ENCODE data around the gene SFRP5.

Gene SFRP5

DNA sequence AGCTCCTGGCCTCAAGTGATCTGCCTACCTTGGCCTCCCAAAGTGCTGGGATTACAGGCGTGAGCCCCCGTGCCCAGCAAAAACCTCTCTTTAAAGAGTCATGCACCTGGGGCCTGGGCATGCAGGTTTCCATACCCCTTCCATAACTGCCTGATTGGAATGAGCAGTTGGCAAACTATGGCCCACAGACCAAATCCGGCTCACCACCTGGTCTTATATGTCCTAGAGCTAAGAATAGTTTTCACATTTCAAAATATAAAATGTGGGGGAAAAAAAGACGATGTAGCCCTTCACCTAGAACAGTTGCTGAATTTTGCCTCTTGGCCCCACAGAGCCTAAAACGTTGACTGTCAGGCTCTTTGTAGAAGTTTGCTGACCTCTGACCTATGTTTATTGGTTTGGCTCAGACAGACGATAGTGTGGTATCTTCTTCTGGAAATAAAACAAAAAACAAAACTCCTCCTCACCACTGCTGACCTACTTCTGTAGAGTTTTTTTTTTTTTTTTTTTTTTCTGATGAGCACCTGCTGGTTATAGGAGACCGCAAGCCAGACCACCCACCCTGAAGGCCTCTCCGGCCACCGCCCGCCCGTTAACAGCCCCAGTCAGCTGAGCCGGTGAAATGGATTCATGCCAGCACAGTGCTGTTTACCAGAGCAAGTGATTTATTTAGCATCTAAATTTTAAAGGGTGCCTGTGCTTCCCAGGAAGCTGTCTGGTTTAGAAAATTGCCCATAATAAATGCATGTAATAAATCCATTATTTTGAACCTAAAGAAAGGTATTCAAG, 33.5 kb upstream of the SFRP5 start:
- no peaks in the 10 kb centered on the region for H3K4me1 ChIP-seq (ENCODE audit: control insufficient read depth in 1 of 2, insufficient read depth in 2 of 2, low read length in 2 of 2)
- no peak overlapping the region for H3K4me3 ChIP-seq (ENCODE audit: low read depth in 1 of 2, low read length in 2 of 2)
- H3K27me3 ChIP-seq (ENCODE audit: control insufficient read depth in 1 of 2, insufficient read depth in 2 of 2, low read length in 2 of 2), result no peaks in the 10 kb centered on the region
- H3K9ac ChIP-seq (ENCODE audit: low read depth in 1 of 2, low read length in 2 of 2), result no peak overlapping the region
- no peaks in the 10 kb centered on the region for H3K9me3 ChIP-seq (ENCODE audit: control insufficient read depth in 1 of 2, low read length in 2 of 2)
- no peaks in the 10 kb centered on the region for H3K36me3 ChIP-seq (ENCODE audit: control insufficient read depth in 1 of 2, insufficient read depth in 2 of 2, low read length in 2 of 2)
- H3K27ac ChIP-seq (ENCODE audit: low read depth, low read length), result no peak overlapping the region

DNA sequence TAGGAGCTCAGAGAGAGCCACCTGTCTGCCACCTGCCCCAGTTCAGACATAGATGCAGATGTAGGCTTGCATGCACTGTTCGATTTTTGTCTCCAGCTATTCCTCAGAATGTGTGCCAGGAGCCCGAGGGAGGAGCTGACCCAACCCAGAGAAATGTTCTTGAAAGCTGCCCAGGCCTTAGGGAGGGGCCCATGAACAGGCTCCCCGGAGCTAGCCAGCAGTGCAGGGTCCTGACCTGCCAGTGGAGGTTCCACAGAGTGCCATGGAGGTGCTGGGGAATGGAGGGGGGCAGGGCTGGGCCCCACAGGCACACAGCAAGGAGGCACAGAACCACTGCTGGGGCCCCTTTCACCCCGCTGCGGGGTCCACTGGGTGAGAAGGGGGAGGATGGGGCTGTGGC, 29.6 kb upstream of the SFRP5 start:
- no peak overlapping the region for H3K27ac ChIP-seq (ENCODE audit: low read depth, low read length)
- no peaks in the 10 kb centered on the region for H3K27me3 ChIP-seq (ENCODE audit: control insufficient read depth in 1 of 2, insufficient read depth in 2 of 2, low read length in 2 of 2)
- H3K4me3 ChIP-seq (ENCODE audit: low read depth in 1 of 2, low read length in 2 of 2), result no peak overlapping the region
- no peaks in the 10 kb centered on the region for H3K36me3 ChIP-seq (ENCODE audit: control insufficient read depth in 1 of 2, insufficient read depth in 2 of 2, low read length in 2 of 2)
- no peaks in the 10 kb centered on the region for H3K4me1 ChIP-seq (ENCODE audit: control insufficient read depth in 1 of 2, insufficient read depth in 2 of 2, low read length in 2 of 2)
- H3K9me3 ChIP-seq (ENCODE audit: control insufficient read depth in 1 of 2, low read length in 2 of 2), result peaks cover 0 to 3% of the 10 kb centered on the region in 2 donors
- no peak overlapping the region for H3K9ac ChIP-seq (ENCODE audit: low read depth in 1 of 2, low read length in 2 of 2)

DNA sequence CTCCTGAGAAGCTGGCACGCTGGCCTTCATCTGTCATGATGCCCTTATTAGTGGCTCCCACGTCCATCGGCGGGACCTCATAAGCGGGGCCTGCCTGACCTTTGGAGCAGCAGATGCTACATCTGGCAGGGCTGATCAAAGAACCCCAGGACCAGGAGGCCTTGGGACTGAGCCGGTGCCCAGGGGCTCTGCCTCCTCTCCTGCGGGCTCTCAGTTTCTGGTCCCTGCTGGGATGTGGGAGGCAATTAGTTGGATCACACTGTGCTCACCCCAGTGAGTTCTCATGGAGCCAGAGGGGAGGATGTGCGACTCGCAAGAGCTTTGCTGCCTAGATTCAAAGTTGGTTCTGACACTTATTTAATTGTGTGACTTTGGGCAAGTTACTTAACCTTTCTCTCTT, 28.7 kb upstream of the SFRP5 start:
- no peak overlapping the region for H3K4me3 ChIP-seq (ENCODE audit: low read depth in 1 of 2, low read length in 2 of 2)
- H3K36me3 ChIP-seq (ENCODE audit: control insufficient read depth in 1 of 2, insufficient read depth in 2 of 2, low read length in 2 of 2), result no peaks in the 10 kb centered on the region
- no peaks in the 10 kb centered on the region for H3K27me3 ChIP-seq (ENCODE audit: control insufficient read depth in 1 of 2, insufficient read depth in 2 of 2, low read length in 2 of 2)
- H3K4me1 ChIP-seq (ENCODE audit: control insufficient read depth in 1 of 2, insufficient read depth in 2 of 2, low read length in 2 of 2), result no peaks in the 10 kb centered on the region
- H3K27ac ChIP-seq (ENCODE audit: low read depth, low read length), result no peak overlapping the region
- H3K9me3 ChIP-seq (ENCODE audit: control insufficient read depth in 1 of 2, low read length in 2 of 2), result peaks cover 0 to 3% of the 10 kb centered on the region in 2 donors
- H3K9ac ChIP-seq (ENCODE audit: low read depth in 1 of 2, low read length in 2 of 2), result no peak overlapping the region

DNA sequence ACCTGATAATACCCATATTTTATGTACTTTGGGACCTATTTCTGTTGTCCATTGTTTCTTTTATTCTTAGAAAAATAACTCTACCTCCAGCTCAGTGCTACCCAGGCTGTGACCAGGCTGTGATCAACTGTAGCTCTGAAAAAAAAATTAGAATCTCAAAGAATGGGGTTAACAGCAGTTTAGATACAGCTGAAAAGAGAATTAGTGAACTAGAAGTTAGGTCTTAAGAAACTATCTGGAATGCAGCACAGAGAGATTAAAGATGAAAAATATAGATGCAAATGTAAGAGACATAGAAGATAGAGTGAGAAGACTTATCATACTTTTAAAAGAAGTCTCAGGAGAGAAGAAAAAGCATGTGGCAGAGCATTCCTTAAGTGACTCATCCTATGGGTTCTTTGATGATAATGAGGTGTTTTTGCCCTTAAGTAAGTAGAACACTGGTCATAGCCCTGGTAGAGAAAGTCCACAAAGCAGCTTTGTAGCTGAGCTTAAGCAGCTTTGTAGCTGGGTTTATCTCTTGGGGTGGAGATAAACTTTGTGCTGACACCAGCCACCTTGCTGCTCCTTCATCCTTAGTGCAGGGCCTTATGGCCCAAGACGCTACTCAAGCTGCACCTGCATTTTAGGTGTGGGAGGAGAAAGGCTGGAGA, 27.3 kb upstream of the SFRP5 start:
- Histone ChIP-seq H3K36me3 (ENCODE audit: control insufficient read depth in 1 of 2, insufficient read depth in 2 of 2, low read length in 2 of 2) (no peaks in the 10 kb centered on the region), H3K9me3 (ENCODE audit: control insufficient read depth in 1 of 2, low read length in 2 of 2) (peaks cover 0 to 3% of the 10 kb centered on the region in 2 donors), H3K27me3 (ENCODE audit: control insufficient read depth in 1 of 2, insufficient read depth in 2 of 2, low read length in 2 of 2) (no peaks in the 10 kb centered on the region), H3K27ac (ENCODE audit: low read depth, low read length) (no peak overlapping the region), H3K9ac (ENCODE audit: low read depth in 1 of 2, low read length in 2 of 2) (no peak overlapping the region), H3K4me1 (ENCODE audit: control insufficient read depth in 1 of 2, insufficient read depth in 2 of 2, low read length in 2 of 2) (no peaks in the 10 kb centered on the region), H3K4me3 (ENCODE audit: low read depth in 1 of 2, low read length in 2 of 2) (no peak overlapping the region)

DNA sequence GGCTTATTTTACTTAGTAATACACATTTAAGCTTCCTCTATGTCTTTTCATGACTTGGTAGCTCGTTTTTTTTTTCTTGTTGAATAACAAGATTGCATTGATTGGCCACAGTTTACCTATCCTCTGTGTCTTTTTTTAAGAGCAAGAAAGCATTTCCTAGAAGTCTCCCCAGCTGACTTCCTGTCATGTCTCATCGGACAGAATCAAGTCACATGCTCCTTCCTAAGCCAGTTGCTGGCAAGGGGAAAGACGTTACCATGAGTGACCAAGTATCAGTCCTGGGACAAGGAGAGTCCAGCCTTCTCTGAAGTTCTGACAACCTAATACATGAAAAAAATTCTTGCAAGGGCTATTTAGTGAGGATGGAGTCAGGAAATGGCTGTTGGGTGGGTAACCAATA, 24.9 kb upstream of the SFRP5 start:
- H3K9me3 ChIP-seq (ENCODE audit: control insufficient read depth in 1 of 2, low read length in 2 of 2), result peaks cover 0 to 3% of the 10 kb centered on the region in 2 donors
- H3K27ac ChIP-seq (ENCODE audit: low read depth, low read length), result no peak overlapping the region
- H3K4me3 ChIP-seq (ENCODE audit: low read depth in 1 of 2, low read length in 2 of 2), result no peak overlapping the region
- H3K27me3 ChIP-seq (ENCODE audit: control insufficient read depth in 1 of 2, insufficient read depth in 2 of 2, low read length in 2 of 2), result no peaks in the 10 kb centered on the region
- H3K9ac ChIP-seq (ENCODE audit: low read depth in 1 of 2, low read length in 2 of 2), result no peak overlapping the region
- H3K4me1 ChIP-seq (ENCODE audit: control insufficient read depth in 1 of 2, insufficient read depth in 2 of 2, low read length in 2 of 2), result peaks cover 1 to 3% of the 10 kb centered on the region in 2 donors
- H3K36me3 ChIP-seq (ENCODE audit: control insufficient read depth in 1 of 2, insufficient read depth in 2 of 2, low read length in 2 of 2), result no peaks in the 10 kb centered on the region

DNA sequence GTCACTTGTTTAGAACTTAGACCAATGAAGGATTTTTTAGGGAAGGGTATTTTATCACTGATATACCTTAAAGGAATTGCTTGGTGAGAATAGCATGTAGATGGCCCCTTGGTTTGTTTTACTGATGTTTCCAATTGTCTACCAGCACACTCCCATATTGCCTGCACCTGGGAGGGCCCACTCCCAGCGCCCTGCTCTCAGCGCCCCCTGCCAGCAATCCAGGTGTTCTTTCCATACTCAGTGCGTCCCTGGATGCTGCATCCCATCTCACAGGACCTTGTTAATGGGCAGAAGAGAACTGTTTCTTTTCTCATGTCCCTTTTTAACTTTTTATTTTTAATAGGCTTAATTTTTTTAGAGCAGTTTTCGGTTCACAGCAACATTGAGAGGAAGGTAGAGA, 24.1 kb upstream of the SFRP5 start:
- Histone ChIP-seq H3K27ac (ENCODE audit: low read depth, low read length) (no peak overlapping the region), H3K9ac (ENCODE audit: low read depth in 1 of 2, low read length in 2 of 2) (no peak overlapping the region), H3K36me3 (ENCODE audit: control insufficient read depth in 1 of 2, insufficient read depth in 2 of 2, low read length in 2 of 2) (no peaks in the 10 kb centered on the region), H3K4me1 (ENCODE audit: control insufficient read depth in 1 of 2, insufficient read depth in 2 of 2, low read length in 2 of 2) (peaks cover 6 to 10% of the 10 kb centered on the region in 2 donors), H3K9me3 (ENCODE audit: control insufficient read depth in 1 of 2, low read length in 2 of 2) (peaks cover 0 to 3% of the 10 kb centered on the region in 2 donors), H3K4me3 (ENCODE audit: low read depth in 1 of 2, low read length in 2 of 2) (no peak overlapping the region), H3K27me3 (ENCODE audit: control insufficient read depth in 1 of 2, insufficient read depth in 2 of 2, low read length in 2 of 2) (no peaks in the 10 kb centered on the region)

DNA sequence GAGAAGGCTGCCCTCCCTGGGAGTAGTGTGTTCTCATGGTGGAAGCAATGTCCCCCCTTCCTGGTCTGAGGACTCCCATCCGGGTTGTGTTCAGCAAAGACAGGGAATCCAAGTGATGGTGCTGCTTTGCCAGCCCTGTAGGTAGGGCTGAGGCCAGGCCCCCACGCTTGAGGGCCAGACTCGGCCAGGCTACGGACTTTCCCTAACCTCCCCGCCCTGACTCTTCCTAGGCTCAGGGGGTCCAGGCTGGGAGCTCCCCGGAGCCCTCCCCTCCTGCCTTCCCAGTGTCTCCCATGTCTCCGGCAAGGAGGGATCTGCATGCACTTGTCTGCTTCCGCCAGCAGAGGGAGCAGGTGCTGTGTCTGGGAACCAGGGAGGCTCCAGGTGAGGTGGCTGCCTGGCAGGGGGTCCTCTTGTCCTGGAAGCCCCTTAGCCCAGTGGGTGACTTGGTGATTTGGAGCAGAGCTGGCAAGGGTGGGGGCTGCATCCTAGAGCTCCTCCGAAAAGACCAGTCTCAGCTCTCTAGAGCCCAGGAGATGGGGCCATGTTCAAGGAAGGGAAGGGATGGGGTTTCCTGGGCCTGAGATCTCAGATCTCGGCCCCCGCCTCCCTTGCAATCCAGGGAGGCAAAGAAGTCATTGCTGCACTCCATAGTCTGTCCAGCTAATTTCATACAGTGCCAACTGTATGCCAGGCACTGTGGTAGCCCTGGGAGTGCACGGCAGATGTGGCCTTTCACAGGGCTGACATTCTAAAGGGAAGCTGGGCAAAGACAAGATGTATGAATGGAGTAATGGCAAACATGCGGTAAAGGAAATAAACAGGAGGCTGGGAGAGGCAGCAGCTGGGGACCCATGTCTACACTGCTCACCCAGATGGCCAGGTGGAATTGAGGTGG, 20.3 kb upstream of the SFRP5 start:
- H3K27ac ChIP-seq (ENCODE audit: low read depth, low read length), result no peak overlapping the region
- no peak overlapping the region for H3K4me3 ChIP-seq (ENCODE audit: low read depth in 1 of 2, low read length in 2 of 2)
- H3K9me3 ChIP-seq (ENCODE audit: control insufficient read depth in 1 of 2, low read length in 2 of 2), result no peaks in the 10 kb centered on the region
- no peak overlapping the region for H3K9ac ChIP-seq (ENCODE audit: low read depth in 1 of 2, low read length in 2 of 2)
- H3K27me3 ChIP-seq (ENCODE audit: control insufficient read depth in 1 of 2, insufficient read depth in 2 of 2, low read length in 2 of 2), result no peaks in the 10 kb centered on the region
- peaks cover 9 to 27% of the 10 kb centered on the region in 2 donors for H3K4me1 ChIP-seq (ENCODE audit: control insufficient read depth in 1 of 2, insufficient read depth in 2 of 2, low read length in 2 of 2)
- H3K36me3 ChIP-seq (ENCODE audit: control insufficient read depth in 1 of 2, insufficient read depth in 2 of 2, low read length in 2 of 2), result no peaks in the 10 kb centered on the region

DNA sequence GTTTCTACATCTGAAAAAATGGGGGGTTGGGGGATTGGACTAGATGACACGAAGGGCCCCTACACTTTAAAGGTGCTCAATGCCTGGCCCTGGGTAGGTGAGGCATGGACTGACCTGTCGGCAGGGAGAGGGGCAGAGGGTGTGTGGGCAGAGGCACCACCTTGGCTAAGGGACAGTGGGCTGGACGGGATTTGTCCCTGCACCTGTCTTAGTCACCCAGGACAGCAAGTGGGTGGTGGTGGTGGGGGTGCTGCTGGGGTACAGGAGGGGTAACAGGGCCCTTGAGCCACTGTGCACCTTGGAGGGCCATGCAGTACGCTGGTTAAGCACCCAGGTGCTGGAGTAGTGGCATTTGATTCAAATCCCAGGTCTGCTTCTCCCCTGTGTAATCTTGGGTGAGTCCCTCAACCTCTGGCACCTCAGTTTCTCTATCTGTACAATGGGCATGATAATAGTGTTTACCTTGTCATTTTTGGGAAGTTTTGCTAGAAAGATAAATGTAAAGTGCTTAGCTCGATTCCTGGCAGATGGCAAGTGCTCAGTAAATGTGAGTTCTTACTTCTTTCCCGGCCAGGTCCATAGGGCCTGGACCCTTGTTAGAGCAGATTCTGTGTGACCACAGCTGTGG, 18.1 kb upstream of the SFRP5 start:
- H3K4me1 ChIP-seq (ENCODE audit: control insufficient read depth in 1 of 2, insufficient read depth in 2 of 2, low read length in 2 of 2), result peaks cover 9 to 27% of the 10 kb centered on the region in 2 donors
- H3K36me3 ChIP-seq (ENCODE audit: control insufficient read depth in 1 of 2, insufficient read depth in 2 of 2, low read length in 2 of 2), result no peaks in the 10 kb centered on the region
- no peak overlapping the region for H3K27ac ChIP-seq (ENCODE audit: low read depth, low read length)
- no peak overlapping the region for H3K9ac ChIP-seq (ENCODE audit: low read depth in 1 of 2, low read length in 2 of 2)
- H3K4me3 ChIP-seq (ENCODE audit: low read depth in 1 of 2, low read length in 2 of 2), result no peak overlapping the region
- H3K27me3 ChIP-seq (ENCODE audit: control insufficient read depth in 1 of 2, insufficient read depth in 2 of 2, low read length in 2 of 2), result no peaks in the 10 kb centered on the region
- no peaks in the 10 kb centered on the region for H3K9me3 ChIP-seq (ENCODE audit: control insufficient read depth in 1 of 2, low read length in 2 of 2)

DNA sequence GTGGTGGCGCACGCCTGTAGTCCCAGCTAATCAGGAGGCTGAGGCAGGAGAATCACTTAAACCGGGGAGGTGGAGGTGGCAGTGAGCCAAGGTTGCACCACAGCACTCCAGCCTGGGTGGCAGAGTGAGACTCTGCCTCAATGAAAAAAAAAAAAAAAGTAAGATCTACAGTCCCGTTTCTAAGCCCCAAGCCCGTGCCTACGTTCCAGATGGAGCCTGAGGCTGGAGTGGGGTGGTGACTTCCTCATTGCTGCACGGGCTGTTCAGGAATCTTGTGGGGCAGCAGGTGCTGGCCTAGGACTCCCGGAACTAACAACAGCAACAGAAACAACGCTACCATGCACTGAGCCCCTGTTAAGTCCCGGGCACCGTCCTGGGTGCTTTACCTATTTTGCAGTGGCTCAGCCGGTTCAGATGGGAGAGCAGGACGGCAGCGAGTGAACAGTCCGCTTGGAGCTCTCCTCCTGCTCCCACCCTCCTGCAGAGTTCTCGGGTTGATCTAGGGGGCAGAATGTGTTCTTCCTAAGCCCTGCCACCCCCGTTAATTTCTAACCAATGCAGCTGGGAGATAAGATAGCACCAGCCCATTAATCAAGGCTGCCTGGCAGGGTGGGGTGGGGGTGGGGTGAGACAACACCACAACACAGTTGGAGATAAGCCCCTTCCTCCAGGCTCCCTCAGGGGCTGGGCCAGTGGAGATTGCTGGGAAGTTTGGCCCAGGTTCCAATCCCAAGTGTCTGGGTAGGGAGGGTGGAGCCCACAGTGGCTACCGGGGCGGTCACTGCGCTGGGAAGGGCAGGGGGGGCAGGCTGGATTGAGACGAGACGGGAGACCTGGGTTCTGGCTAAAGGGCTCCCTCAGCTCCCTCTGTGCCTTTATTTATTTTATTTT, 17.0 kb upstream of the SFRP5 start:
- Histone ChIP-seq H3K27me3 (ENCODE audit: control insufficient read depth in 1 of 2, insufficient read depth in 2 of 2, low read length in 2 of 2) (no peaks in the 10 kb centered on the region), H3K4me3 (ENCODE audit: low read depth in 1 of 2, low read length in 2 of 2) (peak overlapping the region; percentile 53 to 75), H3K27ac (ENCODE audit: low read depth, low read length) (peak overlapping the region; percentile 32)

More for the DNA sequence above, 17.0 kb upstream of the SFRP5 start:
- Histone ChIP-seq H3K4me1 (ENCODE audit: control insufficient read depth in 1 of 2, insufficient read depth in 2 of 2, low read length in 2 of 2) (peaks cover 9 to 30% of the 10 kb centered on the region in 2 donors), H3K9ac (ENCODE audit: low read depth in 1 of 2, low read length in 2 of 2) (peak overlapping the region; percentile 6 to 63), H3K36me3 (ENCODE audit: control insufficient read depth in 1 of 2, insufficient read depth in 2 of 2, low read length in 2 of 2) (no peaks in the 10 kb centered on the region), H3K9me3 (ENCODE audit: control insufficient read depth in 1 of 2, low read length in 2 of 2) (no peaks in the 10 kb centered on the region)

Measured in duodenal mucosa (tissue), 2 donors.